BLaER1 (cell line): ENCODE results near the gene IKZF3.
A peak's percentile ranks its signal among the peaks of the same experiment; 100 is the strongest.

ENCODE experiments used
- H3K27ac ChIP-seq: shearing (Covaris generic); formaldehyde crosslinking; 2 replicates; pipeline ENCODE4 v1.8.1; 2022
- H3K27me3 ChIP-seq: shearing (Covaris generic); formaldehyde crosslinking; 2 replicates; pipeline ENCODE4 v1.8.1; 2022
- H3K36me3 ChIP-seq: shearing (Covaris generic); formaldehyde crosslinking; 2 replicates; pipeline ENCODE4 v1.8.1; 2022
- H3K4me1 ChIP-seq: shearing (Covaris generic); formaldehyde crosslinking; 2 replicates; pipeline ENCODE4 v1.8.1; 2022
- H3K4me2 ChIP-seq: shearing (Covaris generic); formaldehyde crosslinking; 2 replicates; pipeline ENCODE4 v1.8.1; 2022
- H3K4me3 ChIP-seq: shearing (Covaris generic); formaldehyde crosslinking; 2 replicates; pipeline ENCODE4 v1.8.1; 2022
- H3K9ac ChIP-seq: shearing (Covaris generic); formaldehyde crosslinking; 2 replicates; pipeline ENCODE4 v1.8.1; 2022
- H3K9me3 ChIP-seq: shearing (Covaris generic); formaldehyde crosslinking; 2 replicates; pipeline ENCODE4 v1.8.1; 2022
- H4K20me1 ChIP-seq: shearing (Covaris generic); formaldehyde crosslinking; 2 replicates; pipeline ENCODE4 v1.8.1; 2022
- Cebpa-rat ChIP-seq: shearing (Covaris generic); IDR thresholded peaks from 2 replicates; pipeline ENCODE4 v1.8.1; 2022

The IKZF3 gene

DNA sequence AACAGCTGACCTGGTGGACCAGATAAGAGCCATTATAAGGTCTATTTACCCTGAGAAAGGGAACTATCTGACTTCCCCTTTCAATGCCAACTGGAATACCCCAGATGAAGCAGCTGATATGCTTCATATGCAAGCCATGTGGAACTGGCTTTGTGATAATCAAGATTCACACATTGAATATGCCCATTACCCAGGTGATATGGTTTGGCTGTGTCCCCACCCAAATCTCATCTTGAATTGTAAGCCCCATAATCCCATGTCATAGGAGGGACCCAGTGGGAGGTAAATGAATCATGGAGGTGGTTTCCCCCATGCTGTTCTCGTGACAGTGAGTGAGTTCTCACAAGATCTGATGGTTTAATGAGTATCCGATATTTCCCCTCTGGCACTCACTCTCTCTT is 42.1 kb downstream of the IKZF3 start:
- H3K27me3 ChIP-seq, result no peaks in the 10 kb centered on the region
- H3K36me3 ChIP-seq, result 0 out of 2 replicates have a peak, but pooled peaks cover 5% of the 10 kb centered on the region
- H3K9me3 ChIP-seq, result peaks cover 59% of the 10 kb centered on the region
- no peak for TF ChIP-seq Cebpa-rat
- no peak overlapping the region for H3K4me3 ChIP-seq
- H3K4me2 ChIP-seq, result no peak overlapping the region
- H3K4me1 ChIP-seq, result peaks cover 19% of the 10 kb centered on the region
- no peak overlapping the region for H3K27ac ChIP-seq
- H3K9ac ChIP-seq, result no peak overlapping the region
- no peaks in the 10 kb centered on the region for H4K20me1 ChIP-seq

DNA sequence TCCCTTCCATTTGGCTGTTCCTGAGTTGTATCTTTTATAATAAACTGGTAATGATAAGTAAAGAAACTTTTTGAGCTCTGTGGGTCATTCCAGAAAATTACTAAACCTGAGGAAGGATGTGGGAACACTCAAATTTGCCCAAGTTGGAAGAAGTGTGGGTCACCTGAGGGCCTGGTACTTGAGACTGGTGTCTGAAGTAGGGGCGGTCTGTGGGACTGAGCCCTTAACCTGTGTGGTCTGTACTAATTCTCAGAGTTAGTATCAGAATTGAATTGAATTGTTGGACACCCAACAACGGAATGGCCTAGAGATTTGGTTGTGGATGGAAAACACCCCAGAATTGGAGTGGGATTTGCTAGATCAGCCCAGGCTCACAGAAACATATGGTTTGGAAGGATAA is 43.1 kb downstream of the IKZF3 start:
- TF ChIP-seq Cebpa-rat, result no peak
- no peaks in the 10 kb centered on the region for H4K20me1 ChIP-seq
- peaks cover 19% of the 10 kb centered on the region for H3K4me1 ChIP-seq
- no peak overlapping the region for H3K9ac ChIP-seq
- H3K27ac ChIP-seq, result no peak overlapping the region
- no peaks in the 10 kb centered on the region for H3K27me3 ChIP-seq
- H3K36me3 ChIP-seq, result 0 out of 2 replicates have a peak, but pooled peaks cover 5% of the 10 kb centered on the region
- no peak overlapping the region for H3K4me3 ChIP-seq
- H3K9me3 ChIP-seq, result peaks cover 49% of the 10 kb centered on the region
- no peak overlapping the region for H3K4me2 ChIP-seq

- Histone ChIP-seq H3K4me1 (peaks cover 19% of the 10 kb centered on the region), H3K27me3 (no peaks in the 10 kb centered on the region), H3K9ac (no peak overlapping the region), H3K36me3 (0 out of 2 replicates have a peak, but pooled peaks cover 5% of the 10 kb centered on the region), H4K20me1 (no peaks in the 10 kb centered on the region), H3K4me3 (no peak overlapping the region), H3K27ac (no peak overlapping the region), H3K9me3 (peaks cover 44% of the 10 kb centered on the region), H3K4me2 (no peak overlapping the region)
- TF ChIP-seq Cebpa-rat, result no peak
Measured at GRCh38 chr17:39820541-39820940, 43.6 kb downstream of the IKZF3 start.

DNA sequence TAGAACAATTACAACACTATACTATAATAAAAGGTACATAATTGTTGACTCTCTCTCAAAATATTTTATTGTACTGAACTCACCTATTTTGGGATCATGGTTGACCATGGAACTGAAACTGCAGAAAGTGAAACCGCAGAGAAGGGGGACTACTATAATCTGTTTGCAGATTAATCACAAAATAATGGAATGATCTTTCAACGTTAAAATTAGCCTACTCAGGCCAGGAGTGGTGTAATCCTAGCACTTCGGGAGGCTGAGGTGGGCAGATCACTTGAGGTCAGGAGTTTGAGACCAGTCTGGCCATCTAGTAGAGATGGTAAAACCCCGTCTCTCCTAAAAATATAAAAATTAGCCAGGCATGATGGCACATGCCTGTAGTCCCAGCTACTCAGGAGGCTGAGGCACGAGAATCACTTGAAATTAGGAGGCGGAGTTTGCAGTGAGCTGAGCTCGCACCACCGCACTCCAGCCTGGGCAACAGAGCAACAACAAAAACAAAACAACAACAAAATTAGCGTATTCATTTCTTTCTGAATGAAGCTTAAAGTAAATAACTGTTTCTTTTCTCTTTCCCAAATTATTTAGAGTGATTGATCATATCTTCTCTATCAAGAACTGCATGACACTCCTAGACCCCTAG is 45.6 kb downstream of the IKZF3 start:
- Histone ChIP-seq H3K27me3 (no peaks in the 10 kb centered on the region), H3K9ac (no peak overlapping the region), H3K36me3 (0 out of 2 replicates have a peak, but pooled peaks cover under 1% of the 10 kb centered on the region), H3K4me1 (peaks cover 19% of the 10 kb centered on the region), H3K4me3 (no peak overlapping the region), H3K27ac (no peak overlapping the region), H3K4me2 (peak overlapping the region; percentile 29), H4K20me1 (no peaks in the 10 kb centered on the region), H3K9me3 (peaks cover 24% of the 10 kb centered on the region)
- TF ChIP-seq Cebpa-rat, result no peak

DNA sequence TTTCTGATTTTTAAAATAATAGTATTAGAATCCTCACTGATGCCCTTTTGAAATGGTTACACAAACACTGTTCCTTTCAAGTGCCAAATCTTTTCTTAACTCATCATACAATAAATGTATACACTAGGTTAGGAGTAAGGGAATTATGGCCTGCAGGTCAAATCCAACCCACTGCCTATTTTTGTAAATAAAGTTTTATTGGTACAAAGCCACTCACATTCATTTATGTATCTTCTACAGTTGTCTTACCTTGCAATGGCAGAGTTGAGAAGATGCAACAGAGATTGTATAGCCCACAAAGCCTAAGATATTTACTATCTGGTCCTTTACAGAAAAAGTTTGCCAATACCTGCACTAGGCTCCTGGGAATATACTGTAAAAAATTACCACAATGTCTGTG is 47.8 kb downstream of the IKZF3 start:
- Histone ChIP-seq H3K4me3 (no peak overlapping the region), H3K9me3 (0 out of 2 replicates have a peak, but pooled peaks cover 3% of the 10 kb centered on the region), H3K4me2 (no peak overlapping the region), H3K27ac (no peak overlapping the region), H4K20me1 (no peaks in the 10 kb centered on the region), H3K27me3 (no peaks in the 10 kb centered on the region), H3K4me1 (peaks cover 19% of the 10 kb centered on the region), H3K9ac (no peak overlapping the region), H3K36me3 (no peaks in the 10 kb centered on the region)
- no peak for TF ChIP-seq Cebpa-rat

- no peak overlapping the region for H3K27ac ChIP-seq
- H3K4me1 ChIP-seq, result peaks cover 15% of the 10 kb centered on the region
- no peaks in the 10 kb centered on the region for H3K27me3 ChIP-seq
- no peak for TF ChIP-seq Cebpa-rat
- H3K9ac ChIP-seq, result no peak overlapping the region
- no peaks in the 10 kb centered on the region for H3K9me3 ChIP-seq
- no peaks in the 10 kb centered on the region for H3K36me3 ChIP-seq
- H3K4me3 ChIP-seq, result no peak overlapping the region
- H4K20me1 ChIP-seq, result no peaks in the 10 kb centered on the region
- H3K4me2 ChIP-seq, result no peak overlapping the region
Measured at GRCh38 chr17:39814497-39814896, 49.6 kb downstream of the IKZF3 start.

- Histone ChIP-seq H4K20me1 (no peaks in the 10 kb centered on the region), H3K4me2 (no peak overlapping the region), H3K27ac (no peak overlapping the region), H3K4me1 (peaks cover 6% of the 10 kb centered on the region), H3K9me3 (no peaks in the 10 kb centered on the region), H3K4me3 (no peak overlapping the region), H3K27me3 (no peaks in the 10 kb centered on the region), H3K36me3 (no peaks in the 10 kb centered on the region), H3K9ac (no peak overlapping the region)
- TF ChIP-seq Cebpa-rat, result no peak
Measured at GRCh38 chr17:39813631-39814030, 50.5 kb downstream of the IKZF3 start.

DNA sequence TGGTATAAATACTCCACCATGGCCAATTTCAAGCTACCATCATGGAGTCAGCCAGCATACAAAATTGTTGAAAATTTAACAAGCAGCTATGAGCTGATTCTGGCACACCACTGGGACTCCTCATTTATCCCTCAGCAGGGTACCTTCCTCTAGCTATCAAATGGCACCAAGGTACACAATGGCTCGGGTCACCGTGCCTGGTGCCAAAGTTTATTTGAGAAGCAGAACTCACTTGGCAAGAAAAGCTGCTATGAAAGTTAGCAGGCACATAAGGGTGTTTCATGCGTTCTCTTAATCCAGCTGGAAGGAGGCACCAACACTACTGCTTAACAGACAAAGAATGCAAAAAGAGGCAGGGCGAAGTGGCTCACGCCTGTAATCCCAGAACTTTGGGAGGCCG is 51.6 kb downstream of the IKZF3 start:
- H3K27ac ChIP-seq, result no peak overlapping the region
- H3K9me3 ChIP-seq, result no peaks in the 10 kb centered on the region
- H4K20me1 ChIP-seq, result no peaks in the 10 kb centered on the region
- H3K4me2 ChIP-seq, result no peak overlapping the region
- no peaks in the 10 kb centered on the region for H3K4me1 ChIP-seq
- no peak for TF ChIP-seq Cebpa-rat
- no peaks in the 10 kb centered on the region for H3K27me3 ChIP-seq
- H3K4me3 ChIP-seq, result no peak overlapping the region
- no peak overlapping the region for H3K9ac ChIP-seq
- H3K36me3 ChIP-seq, result no peaks in the 10 kb centered on the region

DNA sequence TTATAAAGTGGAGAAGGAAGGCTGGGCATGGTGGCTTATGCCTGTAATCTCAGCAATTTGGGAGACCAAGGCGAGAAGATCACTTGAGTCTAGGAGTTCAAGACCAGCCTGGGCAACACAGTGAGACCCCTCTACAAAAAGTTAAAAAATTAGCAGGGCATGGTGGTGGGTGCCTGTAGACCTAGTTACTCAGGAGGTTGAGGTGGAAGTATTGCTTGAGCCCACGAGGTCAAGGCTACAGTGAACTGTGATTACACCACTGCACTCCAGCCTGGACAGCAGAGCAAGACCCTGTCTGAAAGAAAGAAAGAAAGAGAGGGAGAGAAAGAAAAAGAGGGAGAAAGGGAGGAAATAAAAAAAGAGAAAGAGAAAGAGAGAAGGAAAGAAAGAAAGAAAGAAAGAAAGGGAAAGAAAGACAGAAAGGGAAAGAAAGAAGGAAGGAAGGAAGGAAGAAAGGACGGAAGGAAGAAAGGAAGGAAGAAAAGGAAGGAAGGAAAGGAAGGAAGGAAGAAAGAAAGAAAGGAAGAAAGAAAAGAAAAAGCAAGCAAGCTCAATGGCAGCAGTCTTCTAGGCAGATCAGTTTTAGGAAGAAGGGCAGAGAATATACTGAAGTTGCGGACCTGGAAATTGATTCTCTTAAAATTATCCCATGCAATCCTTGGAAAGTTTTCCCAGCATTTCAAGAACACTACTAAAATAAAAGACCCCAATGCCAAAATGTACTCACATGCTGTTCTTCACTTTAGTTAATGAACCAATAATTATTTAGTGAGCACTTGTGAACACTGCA is 53.0 kb downstream of the IKZF3 start:
- H3K27ac ChIP-seq, result no peak overlapping the region
- H3K4me2 ChIP-seq, result no peak overlapping the region
- no peaks in the 10 kb centered on the region for H3K9me3 ChIP-seq
- TF ChIP-seq Cebpa-rat, result no peak
- no peaks in the 10 kb centered on the region for H3K4me1 ChIP-seq
- H3K36me3 ChIP-seq, result no peaks in the 10 kb centered on the region
- no peak overlapping the region for H3K4me3 ChIP-seq
- H4K20me1 ChIP-seq, result no peaks in the 10 kb centered on the region
- H3K9ac ChIP-seq, result no peak overlapping the region
- no peaks in the 10 kb centered on the region for H3K27me3 ChIP-seq

DNA sequence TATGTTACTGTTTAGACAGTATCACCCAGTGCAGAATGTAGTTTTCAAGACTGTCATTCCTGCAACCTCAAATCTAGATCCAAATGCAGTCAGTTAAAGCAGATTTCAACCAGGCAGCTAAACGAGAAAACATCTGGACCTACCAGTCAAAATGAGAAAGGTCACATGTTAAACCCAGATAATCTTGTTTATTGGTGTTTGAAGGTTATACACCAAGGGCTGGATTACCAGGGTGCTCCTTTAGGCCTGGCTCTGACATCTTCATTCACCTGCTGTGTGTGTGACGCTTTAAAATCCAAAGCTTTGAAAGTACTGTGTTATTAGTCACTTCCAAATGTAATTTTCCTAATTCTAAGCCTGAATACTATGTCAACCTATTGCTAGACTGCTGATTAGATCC is 54.9 kb downstream of the IKZF3 start:
- Histone ChIP-seq H3K27me3 (no peaks in the 10 kb centered on the region), H3K4me2 (no peak overlapping the region), H3K4me1 (peaks cover 14% of the 10 kb centered on the region), H3K9ac (no peak overlapping the region), H3K4me3 (no peak overlapping the region), H3K27ac (no peak overlapping the region), H3K9me3 (no peaks in the 10 kb centered on the region), H4K20me1 (no peaks in the 10 kb centered on the region), H3K36me3 (no peaks in the 10 kb centered on the region)
- TF ChIP-seq Cebpa-rat, result no peak
